Mesothelial cell of epicardium (in vitro differentiated cells): ENCODE measurements around the gene RUNX1. TPM values are rescaled to one million over a fixed set of nuclear protein-coding genes. Genes with fewer than 3 reads are reported as not detected.

Experiments used
- DNase-seq, 2 experiments: peaks; one replicate each; pipeline ENCODE4 v3.0.0; 2021; ENCODE audit warnings: low spot score in 2 of 2; ENCODE audit not compliant: unreplicated experiment in 2 of 2
- H3K27ac Mint-ChIP-seq: 2 replicates; pipeline ENCODE4 v1.8.0; 2021; ENCODE audit warnings: mixed read lengths
- H3K27me3 Mint-ChIP-seq: 2 replicates; pipeline ENCODE4 v1.8.0; 2021; ENCODE audit warnings: low read depth, mixed read lengths
- H3K36me3 Mint-ChIP-seq: 2 replicates; pipeline ENCODE4 v1.8.0; 2021; ENCODE audit warnings: mixed read lengths
- H3K4me1 Mint-ChIP-seq: 2 replicates; pipeline ENCODE4 v1.8.0; 2021; ENCODE audit warnings: mixed read lengths
- H3K4me3 Mint-ChIP-seq: 2 replicates; pipeline ENCODE4 v1.8.0; 2021; ENCODE audit warnings: mild to moderate bottlenecking, moderate library complexity, mixed read lengths
- H3K9me3 Mint-ChIP-seq: 2 replicates; pipeline ENCODE4 v1.8.0; 2021; ENCODE audit warnings: mixed read lengths
- total RNA-seq: library from RNA; stranded (reverse); gene quantifications from 3 replicates; pipeline ENCODE4 v1.2.1, GENCODE V29; 2021
- TF ChIP-seq, protein P1 (sequence below): fragments of 200-600 bp; sonication (generic); IDR thresholded peaks from one replicate; pipeline ENCODE4 v1.5.0; 2021; ENCODE audit warnings: antibody characterized with exemption; ENCODE audit not compliant: unreplicated experiment

Gene RUNX1
- total RNA-seq, 1 donor from 2014 or later = 41.2 TPM

DNA sequence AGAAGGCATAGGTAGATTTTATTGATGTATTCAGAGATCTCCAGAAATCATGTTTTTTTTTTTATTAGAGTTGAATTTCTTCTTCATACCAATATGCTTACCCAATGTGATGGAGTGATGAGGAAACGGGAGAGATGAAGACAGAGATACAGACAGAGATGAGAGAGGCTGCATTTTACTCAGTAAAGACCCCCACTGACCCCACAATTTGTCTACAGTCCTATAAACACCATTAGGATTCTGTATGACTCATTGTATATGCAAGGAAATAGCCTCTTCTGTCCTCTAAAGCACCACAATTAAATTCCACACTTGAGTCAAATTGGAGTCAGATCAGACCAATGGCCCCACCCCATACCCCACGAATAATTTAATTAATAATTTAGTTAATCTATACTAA, 44.0 kb downstream of the RUNX1 start:
- peaks cover 2% of the 10 kb centered on the region for H3K27me3 Mint-ChIP-seq
- no peak for DNase-seq
- H3K27ac Mint-ChIP-seq = no peak overlapping the region
- H3K4me1 Mint-ChIP-seq = no peaks in the 10 kb centered on the region
- no peaks in the 10 kb centered on the region for H3K9me3 Mint-ChIP-seq
- H3K36me3 Mint-ChIP-seq = no peaks in the 10 kb centered on the region
- TF ChIP-seq, protein P1, sequence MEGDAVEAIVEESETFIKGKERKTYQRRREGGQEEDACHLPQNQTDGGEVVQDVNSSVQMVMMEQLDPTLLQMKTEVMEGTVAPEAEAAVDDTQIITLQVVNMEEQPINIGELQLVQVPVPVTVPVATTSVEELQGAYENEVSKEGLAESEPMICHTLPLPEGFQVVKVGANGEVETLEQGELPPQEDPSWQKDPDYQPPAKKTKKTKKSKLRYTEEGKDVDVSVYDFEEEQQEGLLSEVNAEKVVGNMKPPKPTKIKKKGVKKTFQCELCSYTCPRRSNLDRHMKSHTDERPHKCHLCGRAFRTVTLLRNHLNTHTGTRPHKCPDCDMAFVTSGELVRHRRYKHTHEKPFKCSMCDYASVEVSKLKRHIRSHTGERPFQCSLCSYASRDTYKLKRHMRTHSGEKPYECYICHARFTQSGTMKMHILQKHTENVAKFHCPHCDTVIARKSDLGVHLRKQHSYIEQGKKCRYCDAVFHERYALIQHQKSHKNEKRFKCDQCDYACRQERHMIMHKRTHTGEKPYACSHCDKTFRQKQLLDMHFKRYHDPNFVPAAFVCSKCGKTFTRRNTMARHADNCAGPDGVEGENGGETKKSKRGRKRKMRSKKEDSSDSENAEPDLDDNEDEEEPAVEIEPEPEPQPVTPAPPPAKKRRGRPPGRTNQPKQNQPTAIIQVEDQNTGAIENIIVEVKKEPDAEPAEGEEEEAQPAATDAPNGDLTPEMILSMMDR = no peak
- no peak overlapping the region for H3K4me3 Mint-ChIP-seq

DNA sequence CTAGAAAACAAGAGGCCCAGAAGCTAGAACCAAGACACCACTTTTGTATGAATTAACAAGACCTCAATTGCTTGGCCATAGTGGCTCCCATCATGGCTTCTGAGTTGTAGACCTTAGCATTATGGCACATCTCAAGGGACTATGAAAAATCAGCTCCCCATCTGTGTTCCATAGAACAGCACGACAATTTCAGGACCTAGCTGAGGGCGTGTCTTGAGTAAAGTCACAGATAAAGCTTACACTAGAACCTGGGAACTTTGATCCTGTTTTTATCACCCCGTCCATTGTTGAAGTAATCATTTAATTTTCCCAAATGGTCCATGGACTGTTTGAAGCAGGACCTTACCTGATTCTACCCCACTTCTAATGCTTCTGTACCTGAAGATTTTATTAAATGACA, 44.8 kb downstream of the RUNX1 start:
- Mint-ChIP-seq H3K9me3 (peaks cover 3% of the 10 kb centered on the region), H3K4me3 (no peak overlapping the region), H3K36me3 (no peaks in the 10 kb centered on the region), H3K27ac (no peak overlapping the region), H3K27me3 (peaks cover 2% of the 10 kb centered on the region), H3K4me1 (peaks cover 2% of the 10 kb centered on the region)
- TF ChIP-seq, protein P1 = no peak
- no peak for DNase-seq

DNA sequence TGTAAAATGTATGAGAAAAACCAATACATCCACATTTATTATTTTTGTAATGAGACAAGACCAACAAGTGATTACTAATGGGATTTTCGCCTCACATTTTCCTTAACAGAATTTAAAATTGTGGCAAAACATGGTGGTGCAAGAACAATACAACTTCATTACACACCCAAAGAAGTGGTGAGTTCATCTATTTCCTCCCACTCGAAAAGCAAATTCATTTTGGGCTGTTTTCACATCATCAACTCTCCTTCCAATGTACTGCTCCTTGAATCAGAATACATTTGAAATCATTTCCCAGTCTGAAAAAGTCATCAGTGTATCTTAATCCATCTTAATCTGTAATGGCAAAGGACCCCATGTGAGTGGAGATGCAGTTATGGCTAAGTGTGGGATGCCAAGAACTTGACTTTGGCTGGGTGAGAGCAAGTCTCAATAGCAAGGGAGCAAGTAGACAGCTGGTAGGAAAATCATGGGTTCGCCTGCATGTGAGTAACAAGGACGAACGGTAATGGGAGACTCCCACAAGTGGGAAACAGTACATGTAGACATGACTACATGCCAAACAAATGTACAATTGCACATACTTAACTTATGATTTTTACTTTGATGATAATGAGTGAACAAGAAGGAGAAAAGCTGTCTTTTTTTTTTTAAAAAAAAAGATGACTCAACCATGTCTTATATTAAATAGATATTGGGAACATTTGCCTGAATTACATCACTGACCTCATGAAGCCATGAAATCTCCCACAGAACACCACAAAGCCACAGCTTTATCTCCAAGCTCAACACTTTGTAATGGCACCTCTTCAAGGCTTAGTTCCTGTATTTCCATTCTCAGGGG, 46.0 kb downstream of the RUNX1 start:
- Mint-ChIP-seq H3K27ac (peak overlapping the region; percentile 17), H3K4me3 (no peak overlapping the region), H3K4me1 (peaks cover 2% of the 10 kb centered on the region), H3K9me3 (peaks cover 3% of the 10 kb centered on the region), H3K27me3 (peaks cover 2% of the 10 kb centered on the region), H3K36me3 (no peaks in the 10 kb centered on the region)
- DNase-seq = no peak
- TF ChIP-seq, protein P1 = no peak

DNA sequence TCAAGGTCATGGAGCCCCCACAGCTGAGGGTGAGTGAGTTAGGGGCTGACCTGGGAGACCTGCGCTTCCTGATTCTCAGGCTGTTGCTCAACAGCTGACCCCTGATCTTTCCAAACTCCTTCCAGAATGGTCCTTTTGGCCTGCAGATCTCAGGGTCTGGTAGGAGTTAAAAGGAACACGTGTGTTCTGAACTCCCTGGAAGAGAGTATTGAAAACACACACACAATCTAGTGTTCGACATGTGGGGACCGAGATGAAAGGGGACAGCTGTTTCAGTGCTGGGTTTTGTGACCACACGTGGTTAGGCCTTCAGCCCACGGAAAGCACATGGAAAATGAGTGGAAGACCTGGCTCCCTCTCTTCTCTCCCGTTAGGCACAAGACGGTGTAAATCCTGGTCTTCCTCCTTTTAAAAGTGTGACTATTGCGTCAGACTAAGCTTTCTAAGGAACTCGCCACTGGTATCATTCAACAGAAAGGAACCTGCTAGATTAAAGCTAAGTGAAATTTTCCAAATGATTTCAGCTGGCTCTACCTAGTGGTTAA, 49.6 kb downstream of the RUNX1 start:
- H3K9me3 Mint-ChIP-seq = peaks cover 3% of the 10 kb centered on the region
- H3K4me1 Mint-ChIP-seq = peaks cover 11% of the 10 kb centered on the region
- TF ChIP-seq, protein P1 = no peak
- no peaks in the 10 kb centered on the region for H3K36me3 Mint-ChIP-seq
- peaks cover 2% of the 10 kb centered on the region for H3K27me3 Mint-ChIP-seq
- H3K27ac Mint-ChIP-seq = peak overlapping the region; percentile 18
- H3K4me3 Mint-ChIP-seq = no peak overlapping the region
- DNase-seq = no peak

DNA sequence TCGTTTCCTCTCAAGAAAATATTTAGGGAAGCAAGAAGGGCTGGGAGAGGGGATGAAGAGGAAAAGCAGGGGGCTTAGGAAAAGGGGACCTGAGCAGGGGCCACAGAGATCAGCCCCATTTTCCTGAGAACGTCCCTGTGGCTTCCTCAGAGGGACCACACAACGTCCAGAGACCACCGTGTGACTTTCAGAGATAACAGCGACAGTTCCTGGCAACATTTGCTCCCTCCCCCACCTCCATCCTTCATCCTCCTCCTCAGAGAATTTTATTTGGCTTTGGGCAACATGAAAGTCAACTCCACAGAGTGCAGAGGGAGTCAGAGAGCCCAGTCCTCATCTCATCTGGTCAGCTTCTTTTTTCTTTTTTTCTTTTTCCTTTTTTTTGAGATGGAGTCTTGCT, 50.9 kb downstream of the RUNX1 start:
- no peak overlapping the region for H3K27ac Mint-ChIP-seq
- no peaks in the 10 kb centered on the region for H3K36me3 Mint-ChIP-seq
- H3K9me3 Mint-ChIP-seq = peaks cover 3% of the 10 kb centered on the region
- no peak overlapping the region for H3K4me3 Mint-ChIP-seq
- TF ChIP-seq, protein P1 = no peak
- no peaks in the 10 kb centered on the region for H3K27me3 Mint-ChIP-seq
- peaks cover 11% of the 10 kb centered on the region for H3K4me1 Mint-ChIP-seq
- DNase-seq = no peak
